ENCODE results near the gene GRN. TPM values are rescaled to one million over a fixed set of nuclear protein-coding genes. Genes with fewer than 3 reads are reported as not detected.
"Not testable (repeated sequence)": the region's sequence is repeated elsewhere in the genome, so short reads cannot be mapped to it uniquely, and the experiment has no call there.

GRN gene
- total RNA-seq, 1 donor from 2014 or later = 904 TPM

GRCh38 chr17:44367231-44367979 lies 22.3 kb downstream of the GRN start:
- no peaks in the 10 kb centered on the region for H3K9me3 Mint-ChIP-seq (ENCODE audit: unreplicated experiment)
- no peaks in the 10 kb centered on the region for H3K36me3 Mint-ChIP-seq (ENCODE audit: low read depth, unreplicated experiment)
- no peak overlapping the region for H3K4me3 Mint-ChIP-seq (ENCODE audit: unreplicated experiment)
- H3K4me1 Mint-ChIP-seq (ENCODE audit: unreplicated experiment) = no peaks in the 10 kb centered on the region
- no peak for TF ChIP-seq CTCF (IDR thresholded peaks at IDR 0.05; ENCODE audit: unreplicated experiment)
- no peak overlapping the region for H3K27ac Mint-ChIP-seq (ENCODE audit: unreplicated experiment)
- peaks cover 3% of the 10 kb centered on the region for H3K27me3 Mint-ChIP-seq (ENCODE audit: unreplicated experiment)
- DNase-seq (ENCODE audit: low spot score) = no peak

- not testable (repeated sequence) for H3K4me3 Mint-ChIP-seq (ENCODE audit: unreplicated experiment); H3K9me3 Mint-ChIP-seq (ENCODE audit: unreplicated experiment); H3K27me3 Mint-ChIP-seq (ENCODE audit: unreplicated experiment); DNase-seq (ENCODE audit: low spot score); H3K4me1 Mint-ChIP-seq (ENCODE audit: unreplicated experiment); H3K27ac Mint-ChIP-seq (ENCODE audit: unreplicated experiment); H3K36me3 Mint-ChIP-seq (ENCODE audit: low read depth, unreplicated experiment)
These were observed 23.5 kb downstream of the GRN start for GRCh38 chr17:44368391-44369243.

- not testable (repeated sequence) for DNase-seq (ENCODE audit: low spot score); H3K27me3 Mint-ChIP-seq (ENCODE audit: unreplicated experiment); H3K4me3 Mint-ChIP-seq (ENCODE audit: unreplicated experiment); H3K36me3 Mint-ChIP-seq (ENCODE audit: low read depth, unreplicated experiment); H3K9me3 Mint-ChIP-seq (ENCODE audit: unreplicated experiment); H3K4me1 Mint-ChIP-seq (ENCODE audit: unreplicated experiment); H3K27ac Mint-ChIP-seq (ENCODE audit: unreplicated experiment)
These were observed 24.4 kb downstream of the GRN start for GRCh38 chr17:44369414-44370023.

GRCh38 chr17:44372036-44372435 lies 26.9 kb downstream of the GRN start:
- no peak for DNase-seq (ENCODE audit: low spot score)
- Mint-ChIP-seq H3K4me3 (ENCODE audit: unreplicated experiment) (no peak overlapping the region), H3K27ac (ENCODE audit: unreplicated experiment) (no peak overlapping the region), H3K36me3 (ENCODE audit: low read depth, unreplicated experiment) (no peaks in the 10 kb centered on the region), H3K9me3 (ENCODE audit: unreplicated experiment) (no peaks in the 10 kb centered on the region), H3K27me3 (ENCODE audit: unreplicated experiment) (peaks cover 10% of the 10 kb centered on the region), H3K4me1 (ENCODE audit: unreplicated experiment) (no peaks in the 10 kb centered on the region)
- TF ChIP-seq CTCF (IDR thresholded peaks at IDR 0.05; ENCODE audit: unreplicated experiment) = no peak

- no peak for DNase-seq (ENCODE audit: low spot score)
- Mint-ChIP-seq H3K9me3 (ENCODE audit: unreplicated experiment) (no peaks in the 10 kb centered on the region), H3K27ac (ENCODE audit: unreplicated experiment) (no peak overlapping the region), H3K27me3 (ENCODE audit: unreplicated experiment) (peaks cover 12% of the 10 kb centered on the region), H3K4me1 (ENCODE audit: unreplicated experiment) (no peaks in the 10 kb centered on the region), H3K36me3 (ENCODE audit: low read depth, unreplicated experiment) (no peaks in the 10 kb centered on the region), H3K4me3 (ENCODE audit: unreplicated experiment) (no peak overlapping the region)
- TF ChIP-seq CTCF (IDR thresholded peaks at IDR 0.05; ENCODE audit: unreplicated experiment) = no peak
These were observed 29.4 kb downstream of the GRN start for GRCh38 chr17:44374306-44375195.
